DND-41 (cell line): ENCODE results near the gene MUC15.
"Not testable (repeated sequence)": the region's sequence is repeated elsewhere in the genome, so short reads cannot be mapped to it uniquely, and the experiment has no call there.

ENCODE experiments used
- ATAC-seq: fragments of 200-7000 bp; cut with Tn5 transposase; 3 replicates; pipeline ENCODE4 v1.9.1; 2021; ENCODE audit warnings: low read depth; ENCODE audit not compliant: insufficient read depth
- DNase-seq: peaks from one replicate; pipeline ENCODE4 v3.0.0-alpha.2; 2020
- H2AFZ ChIP-seq: 2 replicates; pipeline ENCODE4 v1.6.0; 2012; ENCODE audit warnings: low read depth, low read length
- H3K27ac ChIP-seq: 2 replicates; pipeline ENCODE4 v1.5.1; 2012; ENCODE audit warnings: low read length, inconsistent platforms
- H3K27me3 ChIP-seq: fragments of 200-600 bp; sonication (generic); 2 replicates; pipeline ENCODE4 v1.6.0; 2012; ENCODE audit warnings: low read length, mild to moderate bottlenecking, inconsistent platforms; ENCODE audit not compliant: insufficient read depth, poor library complexity
- H3K36me3 ChIP-seq: 2 replicates; pipeline ENCODE4 v1.5.1; 2012; ENCODE audit warnings: low read length, inconsistent platforms; ENCODE audit not compliant: insufficient read depth
- H3K4me1 ChIP-seq: 2 replicates; pipeline ENCODE4 v1.5.1; 2012; ENCODE audit warnings: mild to moderate bottlenecking, low read length; ENCODE audit not compliant: insufficient read depth
- H3K4me2 ChIP-seq: 2 replicates; pipeline ENCODE4 v1.6.0; 2012; ENCODE audit warnings: mild to moderate bottlenecking, moderate library complexity, low read length, inconsistent platforms; ENCODE audit not compliant: insufficient read depth
- H3K4me3 ChIP-seq, 2 experiments: fragments of 200-600 bp in 1 of 2; shearing (Covaris generic) in 1 of 2; 2 replicates each; pipeline ENCODE4 v1.5.1; 2012 to 2016; ENCODE audit warnings: inconsistent platforms in 2 of 2, low read length in 2 of 2, mild to moderate bottlenecking in 2 of 2, low read depth in 1 of 2, moderate library complexity in 1 of 2
- H3K79me2 ChIP-seq: 2 replicates; pipeline ENCODE4 v1.6.0; 2012; ENCODE audit warnings: low read length, inconsistent platforms; ENCODE audit not compliant: insufficient read depth
- H3K9ac ChIP-seq: 2 replicates; pipeline ENCODE4 v1.6.0; 2012; ENCODE audit warnings: low read depth, mild to moderate bottlenecking, inconsistent platforms, low read length, moderate library complexity
- H3K9me3 ChIP-seq: 2 replicates; pipeline ENCODE4 v1.5.1; 2012; ENCODE audit warnings: low read length, moderate library complexity, mild to moderate bottlenecking, inconsistent platforms; ENCODE audit not compliant: insufficient read depth, severe bottlenecking
- H4K20me1 ChIP-seq: 2 replicates; pipeline ENCODE4 v1.6.0; 2012; ENCODE audit warnings: low read length; ENCODE audit not compliant: insufficient read depth
- EZH2 ChIP-seq: IDR thresholded peaks from 3 replicates; pipeline ENCODE4 v1.6.1; 2012; ENCODE audit warnings: borderline replicate concordance, low read depth, mild to moderate bottlenecking, moderate library complexity, low read length, inconsistent platforms; ENCODE audit not compliant: severe bottlenecking
- TF ChIP-seq, protein P1 (sequence below): IDR thresholded peaks from 2 replicates; pipeline ENCODE4 v1.5.1; 2012; ENCODE audit warnings: borderline replicate concordance, low read length, moderate library complexity, mild to moderate bottlenecking; ENCODE audit not compliant: poor library complexity, severe bottlenecking; ENCODE audit errors: extremely low read depth

MUC15 gene

DNA sequence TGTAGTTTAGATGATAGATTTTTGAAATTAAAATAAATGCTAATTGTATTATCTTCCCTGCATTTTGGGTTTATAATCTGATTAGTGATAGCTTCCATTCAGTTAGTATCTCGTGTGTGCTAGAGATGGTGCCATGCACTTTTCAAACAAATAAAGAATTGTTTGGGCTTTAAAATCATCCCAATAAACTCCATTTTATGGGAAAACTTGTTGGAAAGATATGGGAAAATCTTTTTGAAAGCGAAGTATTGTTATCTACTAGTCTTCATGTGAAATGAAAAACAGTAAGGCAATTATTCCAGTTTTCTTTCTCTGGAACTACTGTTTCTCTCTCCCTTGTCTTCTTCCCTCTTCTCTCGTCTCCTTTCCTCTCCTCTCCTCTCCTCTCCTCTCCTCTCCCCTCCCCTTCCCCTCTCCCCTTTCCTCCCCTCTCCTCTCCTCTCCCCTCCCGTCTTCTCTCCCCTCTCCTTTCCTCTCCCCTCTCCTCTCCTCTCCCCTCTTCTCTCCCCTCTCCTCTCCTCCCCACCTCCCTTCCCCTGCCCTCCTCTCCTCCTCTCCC is 27.9 kb upstream of the MUC15 start:
- no peaks in the 10 kb centered on the region for H3K79me2 ChIP-seq

DNA sequence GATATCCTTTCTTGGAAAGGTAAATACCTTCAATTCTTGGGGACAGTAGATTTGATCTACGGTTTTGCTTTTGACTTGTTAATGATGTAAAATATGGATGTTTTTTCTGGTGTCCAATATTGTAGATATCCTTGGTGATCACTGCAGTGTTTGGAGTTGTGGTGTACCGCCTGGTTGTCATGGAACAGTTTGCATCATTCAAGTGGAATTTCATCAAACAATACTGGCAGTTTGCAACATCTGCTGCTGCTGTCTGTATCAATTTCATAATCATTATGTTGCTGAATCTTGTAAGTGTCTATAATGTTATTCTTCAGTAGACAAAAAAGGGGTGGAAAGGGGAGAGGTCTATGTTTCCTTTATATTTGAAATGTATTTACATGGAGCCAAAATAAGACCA is 27.4 kb upstream of the MUC15 start:
- TF ChIP-seq, protein P1, sequence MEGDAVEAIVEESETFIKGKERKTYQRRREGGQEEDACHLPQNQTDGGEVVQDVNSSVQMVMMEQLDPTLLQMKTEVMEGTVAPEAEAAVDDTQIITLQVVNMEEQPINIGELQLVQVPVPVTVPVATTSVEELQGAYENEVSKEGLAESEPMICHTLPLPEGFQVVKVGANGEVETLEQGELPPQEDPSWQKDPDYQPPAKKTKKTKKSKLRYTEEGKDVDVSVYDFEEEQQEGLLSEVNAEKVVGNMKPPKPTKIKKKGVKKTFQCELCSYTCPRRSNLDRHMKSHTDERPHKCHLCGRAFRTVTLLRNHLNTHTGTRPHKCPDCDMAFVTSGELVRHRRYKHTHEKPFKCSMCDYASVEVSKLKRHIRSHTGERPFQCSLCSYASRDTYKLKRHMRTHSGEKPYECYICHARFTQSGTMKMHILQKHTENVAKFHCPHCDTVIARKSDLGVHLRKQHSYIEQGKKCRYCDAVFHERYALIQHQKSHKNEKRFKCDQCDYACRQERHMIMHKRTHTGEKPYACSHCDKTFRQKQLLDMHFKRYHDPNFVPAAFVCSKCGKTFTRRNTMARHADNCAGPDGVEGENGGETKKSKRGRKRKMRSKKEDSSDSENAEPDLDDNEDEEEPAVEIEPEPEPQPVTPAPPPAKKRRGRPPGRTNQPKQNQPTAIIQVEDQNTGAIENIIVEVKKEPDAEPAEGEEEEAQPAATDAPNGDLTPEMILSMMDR, result no peak
- TF ChIP-seq EZH2, result no peak
- H3K4me3 ChIP-seq, result no peak overlapping the region
- H3K27ac ChIP-seq, result no peak overlapping the region
- H3K4me1 ChIP-seq, result no peaks in the 10 kb centered on the region
- H3K79me2 ChIP-seq, result no peaks in the 10 kb centered on the region
- no peaks in the 10 kb centered on the region for H3K36me3 ChIP-seq
- no peaks in the 10 kb centered on the region for H4K20me1 ChIP-seq
- no peak overlapping the region for H3K9ac ChIP-seq
- no peak overlapping the region for H3K4me2 ChIP-seq
- ATAC-seq, result no peak
- H3K27me3 ChIP-seq, result no peaks in the 10 kb centered on the region
- H2AFZ ChIP-seq, result no peak overlapping the region
- no peaks in the 10 kb centered on the region for H3K9me3 ChIP-seq
- no peak for DNase-seq

More for the DNA sequence above, 27.9 kb upstream of the MUC15 start:
- Histone ChIP-seq H3K36me3 (no peaks in the 10 kb centered on the region), H3K4me1 (no peaks in the 10 kb centered on the region), H2AFZ (no peak overlapping the region), H3K4me3 (no peak overlapping the region), H3K9ac (no peak overlapping the region), H3K27ac (no peak overlapping the region), H3K4me2 (no peak overlapping the region), H4K20me1 (no peaks in the 10 kb centered on the region), H3K9me3 (no peaks in the 10 kb centered on the region), H3K27me3 (no peaks in the 10 kb centered on the region)
- ATAC-seq (no peak), DNase-seq (no peak)
- TF ChIP-seq EZH2, result no peak
- TF ChIP-seq, protein P1, result no peak

DNA sequence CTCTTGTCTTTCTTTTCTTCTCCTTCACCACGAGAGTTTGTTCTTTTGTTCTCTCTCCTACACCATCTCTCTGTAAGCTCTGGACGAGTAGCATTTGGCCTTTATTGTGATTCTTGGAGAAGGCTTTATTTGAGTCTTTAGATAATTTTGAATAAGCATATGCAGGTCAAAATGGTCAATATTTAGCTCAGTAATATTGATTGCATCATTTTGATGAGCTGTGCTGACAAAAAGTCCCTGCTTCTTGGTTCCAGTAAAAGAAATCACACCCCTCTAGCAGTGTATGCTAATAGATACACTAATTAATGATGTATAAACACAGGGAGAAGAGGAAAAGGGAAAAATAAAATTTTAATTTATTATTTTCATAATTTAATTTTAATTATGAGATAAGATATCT is 25.8 kb upstream of the MUC15 start:
- Histone ChIP-seq H3K79me2 (no peaks in the 10 kb centered on the region), H3K27me3 (no peaks in the 10 kb centered on the region), H4K20me1 (no peaks in the 10 kb centered on the region), H2AFZ (no peak overlapping the region), H3K4me1 (no peaks in the 10 kb centered on the region), H3K9ac (no peak overlapping the region), H3K27ac (no peak overlapping the region), H3K9me3 (no peaks in the 10 kb centered on the region), H3K4me2 (no peak overlapping the region), H3K36me3 (no peaks in the 10 kb centered on the region), H3K4me3 (no peak overlapping the region)
- no peak for ATAC-seq
- no peak for DNase-seq
- TF ChIP-seq EZH2, result no peak
- TF ChIP-seq, protein P1, result no peak

DNA sequence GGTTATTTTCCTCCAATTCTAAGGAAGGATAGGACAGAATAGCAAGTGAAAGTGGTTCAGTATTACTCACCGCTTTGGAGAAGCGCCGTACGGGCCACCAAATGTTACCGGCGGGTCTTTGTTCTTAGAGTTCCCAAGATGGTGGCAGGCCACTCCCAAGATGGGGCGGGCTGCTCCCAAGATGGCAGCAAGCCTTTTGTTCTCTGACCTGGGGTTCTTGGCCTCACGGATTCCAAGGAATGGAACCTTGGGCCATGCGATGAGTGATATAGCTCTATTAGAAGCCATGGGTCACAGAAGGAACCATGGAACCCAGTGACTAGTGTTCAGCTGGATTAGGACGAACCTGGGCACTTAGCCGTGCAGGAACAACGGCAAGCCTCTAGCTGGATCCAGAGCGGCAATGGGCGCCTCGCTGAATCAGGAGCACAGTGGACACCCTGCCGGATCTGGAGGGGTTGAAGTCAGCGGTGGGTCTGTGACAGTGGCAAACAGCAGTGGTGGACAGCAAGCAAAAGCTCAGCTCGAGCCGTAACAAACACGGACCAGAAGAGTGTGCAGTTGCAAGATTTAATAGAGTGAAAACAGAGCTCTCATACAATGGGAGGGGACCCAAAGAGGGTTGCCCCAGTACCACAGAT is 25.1 kb upstream of the MUC15 start:
- not testable (repeated sequence) for H4K20me1 ChIP-seq, H3K4me2 ChIP-seq, H3K9ac ChIP-seq, H3K9me3 ChIP-seq, H3K79me2 ChIP-seq, H3K4me1 ChIP-seq, ATAC-seq, H2AFZ ChIP-seq, H3K36me3 ChIP-seq, H3K27ac ChIP-seq, H3K4me3 ChIP-seq, H3K27me3 ChIP-seq, DNase-seq

DNA sequence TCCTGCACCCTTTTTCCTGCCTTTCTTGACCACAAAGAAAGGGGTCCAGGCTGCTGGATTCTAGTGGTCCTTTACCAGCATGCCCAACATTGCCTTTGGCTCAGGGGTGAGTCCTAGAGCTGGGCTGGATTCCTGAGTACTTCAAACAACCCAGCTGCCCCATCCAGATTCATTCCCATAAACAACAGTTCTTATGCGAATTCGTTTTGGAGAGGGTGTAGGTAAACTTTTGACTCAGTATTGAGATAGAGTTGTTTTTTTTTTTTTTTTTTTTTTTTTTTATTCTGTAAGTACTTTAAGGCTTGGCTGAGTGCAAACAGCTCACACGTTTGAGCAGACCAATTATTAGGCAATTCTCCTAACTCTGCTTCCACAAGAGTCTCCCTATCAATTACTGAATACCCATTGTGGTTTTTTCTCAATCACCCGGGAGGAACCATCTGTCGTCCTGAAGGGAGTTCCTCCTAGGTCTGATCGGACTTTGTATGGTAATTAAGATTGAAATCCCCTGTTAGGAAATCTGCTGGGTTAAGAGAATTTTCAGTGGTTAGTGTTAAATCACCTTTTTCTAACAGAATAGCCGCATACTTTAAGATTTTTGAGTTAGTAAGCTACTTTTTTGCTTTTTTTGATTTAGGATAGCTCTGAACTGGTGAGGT is 23.3 kb upstream of the MUC15 start:
- not testable (repeated sequence) for H3K27ac ChIP-seq, H3K9me3 ChIP-seq, H3K4me2 ChIP-seq, H3K4me3 ChIP-seq, H3K27me3 ChIP-seq, H3K79me2 ChIP-seq, H2AFZ ChIP-seq, H3K9ac ChIP-seq, DNase-seq, H4K20me1 ChIP-seq, ATAC-seq, H3K36me3 ChIP-seq, H3K4me1 ChIP-seq
